Subcutaneous adipose tissue (tissue), 4 donors: ENCODE measurements around the gene DDC. TPM values are rescaled to one million over a fixed set of nuclear protein-coding genes. Genes with fewer than 3 reads are reported as not detected.

Experiments
- CTCF ChIP-seq: fragments of 450-650 bp; IDR thresholded peaks from one replicate; pipeline ENCODE4 v1.5.1; 2016; ENCODE audit warnings: low read depth, mild to moderate bottlenecking, control low read depth, antibody characterized with exemption, moderate library complexity
- total RNA-seq, 4 donors: library from RNA; depleted of rRNA; stranded (reverse); fragments of >200 nt; gene quantifications; one replicate each; pipeline ENCODE4 v1.1.0, GENCODE V29; 2016

Gene DDC
- total RNA-seq, 4 donors from 2014 or later: not detected

GRCh38 chr7:50605059-50605458 is 39.9 kb upstream of the DDC start:
- no peak for TF ChIP-seq CTCF

DNA sequence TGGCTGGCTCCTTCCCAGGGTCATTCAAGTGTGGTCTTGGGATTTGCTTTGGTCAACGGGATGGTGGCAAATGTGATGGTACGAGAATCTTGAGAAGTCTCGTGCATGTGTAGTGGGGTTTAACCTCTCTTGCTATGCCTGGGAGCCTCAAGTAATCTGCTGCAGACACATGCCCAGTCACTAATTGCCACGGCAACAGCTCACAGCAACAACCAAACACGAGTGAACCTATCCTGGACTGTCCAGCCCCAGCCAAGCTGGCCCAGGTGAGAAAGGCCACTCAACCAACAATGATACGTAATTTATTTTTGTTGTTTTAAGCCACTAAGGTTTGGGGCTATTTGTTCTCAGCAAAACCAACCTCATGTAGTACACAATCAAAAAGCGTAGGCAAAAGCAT is 38.1 kb upstream of the DDC start:
- no peak for TF ChIP-seq CTCF

DNA sequence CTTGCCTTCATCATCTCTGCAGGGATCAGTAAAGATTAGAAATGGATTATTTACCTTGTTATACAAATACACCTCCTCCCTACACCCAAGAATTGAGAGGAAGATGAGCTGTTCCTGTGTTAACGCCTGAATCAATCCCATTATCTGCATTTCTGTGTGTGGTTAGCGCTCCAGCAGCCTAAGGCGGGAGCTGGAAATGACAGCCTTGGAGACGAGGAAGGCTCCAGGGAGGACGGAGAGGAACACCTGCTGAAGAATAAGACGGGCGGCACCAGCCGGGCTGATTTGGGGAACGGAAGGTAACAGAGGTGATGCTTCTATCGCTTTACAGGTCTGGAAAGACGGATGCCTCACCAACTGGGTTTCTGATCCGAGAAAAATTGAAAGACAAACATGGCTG is 34.2 kb upstream of the DDC start:
- TF ChIP-seq CTCF: no peak

DNA sequence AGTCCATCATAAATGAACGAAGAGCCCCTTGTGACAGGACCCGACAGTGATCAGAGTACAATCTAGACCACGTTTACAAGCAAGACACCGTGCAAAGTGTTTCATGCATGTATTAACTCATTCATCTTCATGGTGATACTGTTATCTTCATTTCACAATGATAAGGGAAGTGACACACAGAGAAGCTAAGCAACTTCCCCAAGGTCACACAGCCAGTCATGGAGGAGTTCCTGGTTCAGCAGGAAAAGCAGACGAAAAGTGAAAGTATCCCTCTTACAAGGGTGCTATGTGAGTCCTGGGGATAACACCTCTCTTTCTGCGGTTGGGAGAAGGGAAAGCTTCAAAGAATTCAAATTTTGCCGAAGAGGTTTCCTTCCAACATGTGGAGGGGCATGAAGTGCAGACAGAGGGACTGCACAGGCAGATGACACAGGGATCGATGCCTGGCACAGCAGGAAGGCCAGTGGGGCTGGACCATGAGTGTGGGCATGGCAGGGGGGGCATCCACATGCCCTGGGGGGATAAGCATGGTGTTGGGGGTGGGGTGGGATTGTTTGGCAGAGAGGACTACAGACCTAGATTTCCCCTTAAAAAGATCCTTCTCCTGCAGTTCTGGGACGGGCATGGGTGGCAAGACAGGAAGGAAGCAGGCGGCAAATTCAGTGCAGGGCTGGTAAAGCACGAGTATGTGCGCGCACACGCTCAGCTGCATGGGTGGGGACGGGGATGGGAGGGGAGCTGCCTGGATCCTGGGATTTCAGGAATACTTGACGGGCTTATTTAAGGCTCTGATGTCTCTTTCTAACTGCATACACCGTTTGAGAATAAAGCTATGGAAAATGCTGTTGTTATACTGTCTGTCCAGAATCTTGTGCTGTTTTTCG is 33.5 kb upstream of the DDC start:
- TF ChIP-seq CTCF: no peak

GRCh38 chr7:50596484-50596883 is 31.3 kb upstream of the DDC start:
- no peak for TF ChIP-seq CTCF

DNA sequence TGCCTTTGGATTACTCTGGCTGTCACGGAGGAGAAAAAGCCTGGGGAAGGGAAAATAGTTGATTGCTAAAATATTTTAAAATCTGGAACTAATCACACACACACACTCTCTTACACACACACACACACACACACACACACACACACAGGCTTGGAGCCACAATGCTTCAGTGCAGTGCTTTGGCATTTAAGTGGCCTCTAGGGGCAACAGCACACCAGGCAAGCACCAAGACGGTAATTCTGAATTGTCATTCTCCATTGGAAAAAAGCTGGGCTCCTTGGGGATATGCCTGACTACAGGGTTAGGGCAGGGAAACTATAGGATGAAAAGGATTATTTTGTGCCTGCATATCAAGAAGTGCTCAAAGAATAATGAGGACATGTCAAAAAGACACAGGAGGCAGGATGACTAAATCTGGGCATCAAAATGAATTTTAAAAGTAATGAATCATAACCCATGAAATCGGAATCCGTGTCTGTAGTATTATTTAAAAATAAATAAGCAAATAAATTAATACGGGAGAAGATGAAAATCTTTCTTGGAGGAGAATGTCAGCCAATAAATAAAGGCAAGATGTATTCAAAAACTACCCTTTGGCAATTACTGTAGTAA is 30.4 kb upstream of the DDC start:
- TF ChIP-seq CTCF: no peak

DNA sequence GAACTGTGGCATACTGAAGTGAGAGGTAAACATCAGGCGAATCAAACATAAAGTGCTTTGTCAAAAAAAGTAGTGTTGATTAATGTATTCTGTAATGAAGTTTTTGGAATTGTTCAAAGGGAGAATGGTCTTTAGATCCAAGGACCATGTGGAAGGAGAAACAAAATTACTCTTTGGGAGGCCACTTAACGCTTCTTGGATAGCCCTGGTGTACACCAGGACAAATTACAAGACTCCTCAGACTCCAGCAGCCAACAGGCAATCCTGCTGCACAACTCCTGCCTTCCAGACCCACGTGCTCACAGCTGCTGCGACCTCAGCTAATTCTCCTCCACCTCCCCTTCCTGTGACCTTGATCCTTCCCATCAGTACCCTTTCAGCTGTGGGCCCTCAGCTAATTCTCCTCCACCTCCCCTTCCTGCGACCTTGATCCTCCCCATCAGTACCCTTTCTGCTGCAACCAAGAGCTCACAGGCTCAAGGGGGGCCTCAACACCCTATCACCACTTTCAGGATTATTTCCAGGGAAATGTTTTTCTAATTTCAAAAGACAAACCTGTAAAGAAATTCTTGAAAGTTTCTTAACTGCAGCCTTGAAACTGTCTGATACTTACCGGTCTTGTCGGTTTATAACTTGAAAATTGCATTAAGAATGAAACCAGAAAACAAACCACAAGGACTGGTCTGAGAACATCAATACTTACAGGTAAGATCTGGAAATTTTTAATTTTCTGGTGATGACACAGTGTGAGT is 29.7 kb upstream of the DDC start:
- no peak for TF ChIP-seq CTCF
